H1 (cell line): ENCODE data around the gene UFD1. TPM values are rescaled to one million over a fixed set of nuclear protein-coding genes. Genes with fewer than 3 reads are reported as not detected.

Experiments
- BACH1 ChIP-seq: IDR thresholded peaks from 2 replicates; pipeline ENCODE4 v1.6.1; 2012; ENCODE audit warnings: low read length, improper control_type of control experiment
- BCL11A ChIP-seq, 2 experiments: IDR thresholded peaks; one replicate each; pipeline ENCODE4 v1.6.1; 2011; ENCODE audit warnings: low read depth in 2 of 2, low read length in 2 of 2, mild to moderate bottlenecking in 2 of 2
- BRCA1 ChIP-seq: IDR thresholded peaks from 2 replicates; pipeline ENCODE4 v1.6.1; 2012; ENCODE audit warnings: low read depth, low read length, improper control_type of control experiment
- CBX5 ChIP-seq: fragments of 300-800, 300-1000 bp; sonication (generic); IDR thresholded peaks from 2 replicates; pipeline ENCODE4 v1.7.1; 2016; ENCODE audit warnings: antibody characterized with exemption, low read length, low read depth
- CEBPB ChIP-seq: IDR thresholded peaks from 2 replicates; pipeline ENCODE4 v1.6.1; 2012; ENCODE audit warnings: low read depth, low read length
- CTCF ChIP-seq, 3 experiments: IDR thresholded peaks; 1 replicate in 2 of 3; 2 replicates in 1 of 3; pipeline versions ENCODE4 v1.5.1 to v1.6.1; 2011; ENCODE audit warnings: low read length in 3 of 3, mild to moderate bottlenecking in 3 of 3, inconsistent platforms in 2 of 3, low read depth in 1 of 3, moderate library complexity in 1 of 3; ENCODE audit not compliant: insufficient read depth in 1 of 3; ENCODE audit errors: control extremely low read depth in 1 of 3
- EZH2 ChIP-seq: fragments of 200-600 bp; sonication (generic); IDR thresholded peaks from 2 replicates; pipeline ENCODE4 v1.7.1; 2012; ENCODE audit warnings: low read depth, mild to moderate bottlenecking, moderate library complexity, low read length, inconsistent platforms; ENCODE audit not compliant: severe bottlenecking
- GTF2F1 ChIP-seq: IDR thresholded peaks from 2 replicates; pipeline ENCODE4 v1.6.1; 2012; ENCODE audit warnings: low read depth, low read length, improper control_type of control experiment, borderline replicate concordance
- HDAC2 ChIP-seq, 2 experiments: fragments of 300-600 bp in 1 of 2; sonication (generic) in 1 of 2; IDR thresholded peaks; 2 replicates each; pipeline ENCODE4 v1.6.1; 2011 to 2012; ENCODE audit warnings: low read depth in 2 of 2, low read length in 2 of 2, mild to moderate bottlenecking in 2 of 2, moderate library complexity in 2 of 2, borderline replicate concordance in 1 of 2, inconsistent platforms in 1 of 2
- HDAC6 ChIP-seq: IDR thresholded peaks from one replicate; pipeline ENCODE4 v1.7.1; 2012; ENCODE audit warnings: low read depth, mild to moderate bottlenecking, inconsistent platforms, low read length, moderate library complexity
- JUN ChIP-seq: IDR thresholded peaks from 2 replicates; pipeline ENCODE4 v1.6.1; 2011; ENCODE audit warnings: low read depth, mild to moderate bottlenecking, improper control_type of control experiment, low read length
- KDM5A ChIP-seq: fragments of 200-600 bp; IDR thresholded peaks from 2 replicates; pipeline ENCODE4 v1.7.1; 2012; ENCODE audit warnings: mild to moderate bottlenecking, low read length, inconsistent platforms, mixed read lengths
- MAFK ChIP-seq: IDR thresholded peaks from 2 replicates; pipeline ENCODE4 v1.6.1; 2012; ENCODE audit warnings: low read depth, mild to moderate bottlenecking, improper control_type of control experiment, low read length
- MAX ChIP-seq: IDR thresholded peaks from 2 replicates; pipeline ENCODE4 v1.6.1; 2012; ENCODE audit warnings: inconsistent platforms
- POU5F1 ChIP-seq: IDR thresholded peaks from 2 replicates; pipeline ENCODE4 v1.6.1; 2011; ENCODE audit warnings: low read depth, mild to moderate bottlenecking, low read length, moderate library complexity
- RBBP5 ChIP-seq: IDR thresholded peaks from 2 replicates; pipeline ENCODE4 v1.7.1; 2012; ENCODE audit warnings: low read depth, mild to moderate bottlenecking, inconsistent platforms, low read length, moderate library complexity, borderline replicate concordance
- RXRA ChIP-seq: IDR thresholded peaks from 2 replicates; pipeline ENCODE4 v1.6.1; 2011; ENCODE audit warnings: low read depth, mild to moderate bottlenecking, low read length, moderate library complexity; ENCODE audit not compliant: insufficient read depth
- SIN3A ChIP-seq, 2 experiments: IDR thresholded peaks in 1 of 2; conservative IDR thresholded peaks in 1 of 2; 2 replicates each; pipeline ENCODE4 v1.6.1; 2011 to 2012; ENCODE audit warnings: low read length in 2 of 2, improper control_type of control experiment in 1 of 2, low read depth in 1 of 2, mild to moderate bottlenecking in 1 of 2
- SIX5 ChIP-seq: IDR thresholded peaks from 2 replicates; pipeline ENCODE4 v1.6.1; 2011; ENCODE audit warnings: mild to moderate bottlenecking, low read depth, low read length
- SP1 ChIP-seq: IDR thresholded peaks from 2 replicates; pipeline ENCODE4 v1.6.1; 2011; ENCODE audit warnings: low read depth, low read length
- SP2 ChIP-seq: IDR thresholded peaks from 2 replicates; pipeline ENCODE4 v1.6.1; 2012; ENCODE audit warnings: mild to moderate bottlenecking, low read length, inconsistent platforms
- SRF ChIP-seq: IDR thresholded peaks from 2 replicates; pipeline ENCODE4 v1.6.1; 2011; ENCODE audit warnings: mild to moderate bottlenecking, low read depth, low read length, moderate library complexity
- SUZ12 ChIP-seq: fragments of 200-600 bp; sonication (generic); IDR thresholded peaks from 2 replicates; pipeline ENCODE4 v1.6.1; 2012; ENCODE audit warnings: mild to moderate bottlenecking, inconsistent platforms, low read length, moderate library complexity, mixed read lengths
- TAF7 ChIP-seq: optimal IDR thresholded peaks from 2 replicates; pipeline ENCODE3; 2011; ENCODE audit warnings: low read depth, mild to moderate bottlenecking, inconsistent platforms, low read length, moderate library complexity, borderline replicate concordance
- polyA plus RNA-seq, 7 experiments: library from polyadenylated mRNA; depleted of rRNA in 3 of 7; stranded (reverse) in 5 of 7; unstranded in 2 of 7; fragments of >200 nt in 5 of 7; fragments of 200-250 nt in 2 of 7; gene quantifications; 1 replicate in 5 of 7; 2 replicates in 1 of 7; 4 replicates in 1 of 7; pipeline versions ENCODE4 v1.2.1 to v1.2.3, GENCODE V29; 2011 to 2013; ENCODE audit warnings: missing spikeins in 2 of 7, mixed read lengths in 2 of 7
- total RNA-seq: library from RNA; stranded (reverse); fragmentation: NEBNext Ultra II Directional; extraction: Animal tissue kit (Norgen Biotek cat#: 25700); gene quantifications from 2 replicates; pipeline ENCODE4 v1.2.1, GENCODE V29; 2021

UFD1 gene
- total and polyA plus RNA-seq, 2 of the 8 experiments (the other 6 are each of a cell fraction or from before 2014, with no cell fraction given): 74.6 to 116 TPM

GRCh38 chr22:19478901-19479354, at the start of gene UFD1 (continued):
- TF ChIP-seq BACH1: no peak
- TF ChIP-seq POU5F1: no peak
- TF ChIP-seq SP2: no peak
- TF ChIP-seq CBX5: no peak
- TF ChIP-seq SRF: no peak
- no peak for TF ChIP-seq MAFK
- TF ChIP-seq CEBPB: no peak
- peak; percentile 58 for TF ChIP-seq TAF7
- TF ChIP-seq HDAC6: no peak
- no peak for TF ChIP-seq RBBP5
- no peak for TF ChIP-seq GTF2F1
- TF ChIP-seq KDM5A: no peak
- no peak; the same call in 1 of the 2 replicates for TF ChIP-seq SIX5
- TF ChIP-seq CTCF (IDR thresholded peaks at IDR 0.05; ENCODE audit: control extremely low read depth in 1 of 3, insufficient read depth in 1 of 3, low read depth in 1 of 3, low read length in 3 of 3): no peak
- no peak for TF ChIP-seq HDAC2 (IDR thresholded peaks at IDR 0.05; ENCODE audit: borderline replicate concordance in 1 of 2, low read depth in 2 of 2, low read length in 2 of 2)
- no peak for TF ChIP-seq BCL11A (IDR thresholded peaks at IDR 0.05; ENCODE audit: low read depth in 2 of 2, low read length in 2 of 2)
- TF ChIP-seq SUZ12: no peak
- TF ChIP-seq SIN3A (conservative IDR thresholded peaks at IDR 0.05 in 1 of 2, IDR thresholded peaks at IDR 0.05 in 1 of 2; ENCODE audit: low read depth in 1 of 2, low read length in 2 of 2): no peak
- TF ChIP-seq RXRA: no peak
- TF ChIP-seq EZH2: no peak
- no peak for TF ChIP-seq JUN
- no peak for TF ChIP-seq BRCA1
- TF ChIP-seq SP1: 0 out of 2 replicates have a peak, but pooled peaks have one; percentile 43
- peak; percentile 18; the same call in 1 of the 2 replicates for TF ChIP-seq MAX
